Measurements from ENCODE around the gene PHOX2A.

The PHOX2A gene

GRCh38 chr11:72233773-72234513 is 10.0 kb downstream of the PHOX2A start:
- DNase-seq (ENCODE audit: low spot score), result peak; percentile 6

GRCh38 chr11:72233056-72233772 is 10.8 kb downstream of the PHOX2A start:
- peak; percentile 1 for DNase-seq (ENCODE audit: low spot score)

- peak; percentile 1 for DNase-seq (ENCODE audit: low spot score)
These were observed 11.5 kb downstream of the PHOX2A start for GRCh38 chr11:72232260-72233055.

- DNase-seq (ENCODE audit: low spot score), result peak; percentile 0
These were observed 12.3 kb downstream of the PHOX2A start for GRCh38 chr11:72231396-72232259.

GRCh38 chr11:72230764-72231365 is 13.1 kb downstream of the PHOX2A start:
- DNase-seq (ENCODE audit: low spot score), result peak; percentile 3

GRCh38 chr11:72229925-72230763 is 13.8 kb downstream of the PHOX2A start:
- peak; percentile 3 for DNase-seq (ENCODE audit: low spot score)

GRCh38 chr11:72229336-72229924 is 14.5 kb downstream of the PHOX2A start:
- peak; percentile 0 for DNase-seq (ENCODE audit: low spot score)

- DNase-seq (ENCODE audit: low spot score), result no peak
These were observed 15.1 kb downstream of the PHOX2A start for GRCh38 chr11:72228844-72229231.

GRCh38 chr11:72228229-72228843 is 15.6 kb downstream of the PHOX2A start:
- no peak for DNase-seq (ENCODE audit: low spot score)

- DNase-seq (ENCODE audit: low spot score), result peak; percentile 0
These were observed 16.4 kb downstream of the PHOX2A start for GRCh38 chr11:72227316-72228228.

GRCh38 chr11:72226701-72227100 is 17.3 kb downstream of the PHOX2A start:
- DNase-seq (ENCODE audit: low spot score), result no peak

GRCh38 chr11:72225411-72225951 is 18.5 kb downstream of the PHOX2A start:
- no peak for DNase-seq (ENCODE audit: low spot score)

GRCh38 chr11:72224564-72225410 is 19.2 kb downstream of the PHOX2A start, which contains the start of gene INPPL1:
Gene INPPL1, plus strand, starts transcription at chr11:72224767. Its CDS starts 218 bp downstream, at chr11:72224985.
- no peak for DNase-seq (ENCODE audit: low spot score)

GRCh38 chr11:72223615-72224563 is 20.1 kb downstream of the PHOX2A start:
- DNase-seq (ENCODE audit: low spot score), result no peak

- DNase-seq (ENCODE audit: low spot score), result peak; percentile 68
These were observed 20.9 kb downstream of the PHOX2A start for GRCh38 chr11:72222907-72223614.

Data from HuH-7 (cell line).